Measurements from ENCODE around the gene SMIM44. TPM values are rescaled to one million over a fixed set of nuclear protein-coding genes. Genes with fewer than 3 reads are reported as not detected.

SMIM44 gene
- total RNA-seq, 1 experiment from 2014 or later = not detected

- 0 out of 2 replicates have a peak, but pooled peaks have one; percentile 52 for ATAC-seq
- H3K36me3 ChIP-seq (ENCODE audit: control insufficient read depth, insufficient read depth, low read length) = no peaks in the 10 kb centered on the region
- no peaks in the 10 kb centered on the region for H3K9me3 ChIP-seq (ENCODE audit: control insufficient read depth, insufficient read depth, low read depth, low read length)
- in situ Hi-C loops (cut with HindIII; ENCODE audit: low pct_unique_long_range_greater_than_20kb, low sequenced_read_pairs) = no loop called here
- TF ChIP-seq REST (IDR thresholded peaks at IDR 0.05; ENCODE audit: insufficient read depth in 1 of 2, low read depth in 2 of 2, low read length in 1 of 2) (no peak), TCF7L2 (IDR thresholded peaks at IDR 0.05; ENCODE audit: low read depth, low read length) (no peak), SIN3A (IDR thresholded peaks at IDR 0.05; ENCODE audit: borderline replicate concordance, insufficient read depth, low read depth, low read length) (no peak), POLR2AphosphoS5 (IDR thresholded peaks at IDR 0.05; ENCODE audit: low read depth, low read length) (no peak), CTCF (IDR thresholded peaks at IDR 0.05) (no peak; the same call in 1 of the 2 replicates)
- ChIA-PET POLR2A (no interaction called here), CTCF (no interaction called here)
- intact Hi-C loops (cut with micrococcal nuclease; ENCODE audit: unreplicated experiment) = no loop called here
- H3K27ac ChIP-seq (ENCODE audit: low read length) = no peak overlapping the region
- no peak overlapping the region for H3K4me3 ChIP-seq (ENCODE audit: low read depth in 2 of 2, low read length in 2 of 2)
- no peak for DNase-seq (ENCODE audit: low read depth, low spot score)
- H3K27me3 ChIP-seq (ENCODE audit: control insufficient read depth, insufficient read depth, low read length) = no peaks in the 10 kb centered on the region
- no TSS peak for BruUV-seq (replicated peaks)
- no peaks in the 10 kb centered on the region; the same call in 1 of the 2 replicates for H3K4me1 ChIP-seq (ENCODE audit: control insufficient read depth, insufficient read depth, low read length)
Observed at GRCh38 chr19:3520166-3521103, 37.2 kb upstream of the SMIM44 start.

GRCh38 chr19:3519126-3519525, 35.9 kb upstream of the SMIM44 start:
- intact Hi-C loops (cut with micrococcal nuclease; ENCODE audit: unreplicated experiment) (no loop called here), in situ Hi-C loops (cut with HindIII; ENCODE audit: low pct_unique_long_range_greater_than_20kb, low sequenced_read_pairs) (no loop called here)
- Histone ChIP-seq H3K36me3 (ENCODE audit: control insufficient read depth, insufficient read depth, low read length) (no peaks in the 10 kb centered on the region), H3K4me1 (ENCODE audit: control insufficient read depth, insufficient read depth, low read length) (no peaks in the 10 kb centered on the region; the same call in none of the 2 replicates), H3K4me3 (ENCODE audit: low read depth in 2 of 2, low read length in 2 of 2) (no peak overlapping the region), H3K9me3 (ENCODE audit: control insufficient read depth, insufficient read depth, low read depth, low read length) (no peaks in the 10 kb centered on the region), H3K27ac (ENCODE audit: low read length) (no peak overlapping the region), H3K27me3 (ENCODE audit: control insufficient read depth, insufficient read depth, low read length) (no peaks in the 10 kb centered on the region)
- no TSS peak for BruUV-seq (replicated peaks)
- TF ChIP-seq CTCF (IDR thresholded peaks at IDR 0.05) = no peak
- ATAC-seq (no peak), DNase-seq (ENCODE audit: low read depth, low spot score) (no peak)
- ChIA-PET CTCF (interaction anchor here (0.7 kb wide), 1 partner anchor 1244 kb away, joined by 5 read pairs; no protein-coding TSS in a partner anchor), POLR2A (interaction anchor here (0.6 kb wide), 1 partner anchor 20 kb away, joined by 18 read pairs; no protein-coding TSS in a partner anchor)

Measured in Panc1 (cell line).